Adrenal gland (tissue), 12 donors: Measurements from ENCODE around the gene WWTR1. TPM values are rescaled to one million over a fixed set of nuclear protein-coding genes. Genes with fewer than 3 reads are reported as not detected.

Experiments
- DNase-seq, 7 donors: peaks; one replicate each; pipeline ENCODE4 v3.0.0-alpha.2; 2019 to 2020
- H3K27ac ChIP-seq, 5 donors: fragments of 200-600 bp; sonication (generic) in 4 of 5; 1 replicate in 3 of 5; 2 replicates in 2 of 5; pipeline versions ENCODE4 v1.5.1 to v1.8.0; 2016 to 2020; ENCODE audit warnings: mild to moderate bottlenecking in 1 of 5
- H3K27me3 ChIP-seq: fragments of 200-600 bp; 2 replicates; pipeline ENCODE4 v1.8.0; 2021
- H3K36me3 ChIP-seq, 2 donors: fragments of 200-600 bp; replicated peaks in 1 of 2; 1 replicate in 1 of 2; 2 replicates in 1 of 2; pipeline versions ENCODE4 v1.5.1 to v1.8.0; 2018 to 2022
- H3K4me1 ChIP-seq, 2 donors: fragments of 200-600 bp; replicated peaks in 1 of 2; 1 replicate in 1 of 2; 2 replicates in 1 of 2; pipeline versions ENCODE4 v1.5.1 to v1.8.0; 2018 to 2021
- H3K4me3 ChIP-seq, 4 donors: fragments of 200-600 bp; sonication (generic) in 3 of 4; one replicate each; pipeline ENCODE4 v1.5.1; 2016 to 2018
- H3K9me3 ChIP-seq, 3 donors: fragments of 200-600 bp; sonication (generic) in 1 of 3; replicated peaks in 1 of 3; 1 replicate in 2 of 3; 2 replicates in 1 of 3; pipeline versions ENCODE4 v1.5.1 to v1.8.0; 2016 to 2021
- CTCF ChIP-seq, 6 experiments: fragments of 450-650 bp in 4 of 6; fragments of 200-600 bp in 2 of 6; sonication (generic) in 1 of 6; IDR thresholded peaks; 1 replicate in 5 of 6; 2 replicates in 1 of 6; pipeline versions ENCODE4 v1.5.1 to v1.8.0; 2016 to 2021; ENCODE audit warnings: antibody characterized with exemption in 6 of 6, mild to moderate bottlenecking in 2 of 6, moderate library complexity in 1 of 6
- POLR2A ChIP-seq, 2 donors: fragments of 450-650 bp; IDR thresholded peaks; one replicate each; pipeline ENCODE4 v1.6.1; 2017; ENCODE audit warnings: antibody characterized with exemption in 2 of 2, mild to moderate bottlenecking in 2 of 2, moderate library complexity in 1 of 2
- WGBS, 4 donors: extraction: QIAGEN DNeasy Blood & Tissue Kit in 2 of 4; methylation state at CpG; one replicate each; pipeline versions ENCODE4 v1.1.5 to v1.1.7; 2013 to 2017; 5-methylcytosine and 5-hydroxymethylcytosine counted together
- intact Hi-C, 2 donors: fragments of 100-400 bp; cut with DNase I; formaldehyde crosslinking; loops; one replicate each; pipeline versions ENCODE4 v1.14.1 to v1.15.0; 2022 to 2023
- polyA plus RNA-seq, 3 donors: library from polyadenylated mRNA; stranded (reverse); fragments of 200-250 nt in 2 of 3; fragments of 350-450 nt in 1 of 3; fragmentation: Illumina TruSeq in 1 of 3; extraction: RNeasy Lipid Tissue Mini Kit (QIAGEN cat#74804) in 1 of 3; gene quantifications; one replicate each; pipeline ENCODE4 v1.2.3, GENCODE V29; 2013 to 2014
- total RNA-seq, 9 donors: library from RNA; depleted of rRNA in 4 of 9; stranded (reverse); fragments of >200 nt in 4 of 9; fragments of 120-200 nt in 1 of 9; fragmentation: NEBNext Ultra II Directional in 1 of 9; extraction: Animal tissue kit (Norgen Biotek cat#: 25700) in 1 of 9; gene quantifications; one replicate each; pipeline versions ENCODE4 v1.1.0 to v1.2.4, GENCODE V29; 2013 to 2023
- donor health status: healthy with polysubstance abuse.
- donor health status: Bipolar disorder and iron deficiency.
- donor health status: DM: yes; HTN: yes; CAD: no.
- donor health status: DM: no; HTN: no; CAD: no.
- donor health status: DM: no; HTN: no; CAD: no.
- donor health status: DM: yes; HTN: yes; CAD: no.

WWTR1 gene
- total and polyA plus RNA-seq, 12 donors = 11.9 to 56.2 (median 35.6) TPM

- intact Hi-C loops = no loop called here
- Histone ChIP-seq H3K9me3 (no peaks in the 10 kb centered on the region), H3K27me3 (no peaks in the 10 kb centered on the region), H3K4me3 (no peak overlapping the region), H3K36me3 (no peaks in the 10 kb centered on the region), H3K27ac (no peak overlapping the region), H3K4me1 (peaks cover 0 to 24% of the 10 kb centered on the region in 2 donors)
- TF ChIP-seq CTCF (IDR thresholded peaks at IDR 0.05) = no peak
- TF ChIP-seq POLR2A (IDR thresholded peaks at IDR 0.05) = no peak
- DNase-seq = peak in 1 of 7 donors; percentile 11
- WGBS, 4 donors = 73 to 94% (median 87%) methylated on average over 1 of the region's 1 CpG
Measured at GRCh38 chr3:149620291-149621020, 37.4 kb downstream of the WWTR1 start.

GRCh38 chr3:149619136-149619535 is 38.7 kb downstream of the WWTR1 start:
- no peak overlapping the region for H3K27ac ChIP-seq
- H3K4me3 ChIP-seq = no peak overlapping the region
- intact Hi-C loops = no loop called here
- no peaks in the 10 kb centered on the region for H3K36me3 ChIP-seq
- peaks cover 0 to 21% of the 10 kb centered on the region in 2 donors for H3K4me1 ChIP-seq
- no peaks in the 10 kb centered on the region for H3K27me3 ChIP-seq
- no peaks in the 10 kb centered on the region for H3K9me3 ChIP-seq
- WGBS, 4 donors = 40 to 47% (median 44%) methylated on average over 4 of the region's 4 CpGs
- DNase-seq = no peak
- no peak for TF ChIP-seq CTCF (IDR thresholded peaks at IDR 0.05)
- TF ChIP-seq POLR2A (IDR thresholded peaks at IDR 0.05) = no peak

GRCh38 chr3:149618151-149619123 is 39.4 kb downstream of the WWTR1 start:
- 60 to 68% (median 65%) methylated on average over 15 of the region's 15 CpGs for WGBS, 4 donors
- H3K36me3 ChIP-seq = no peaks in the 10 kb centered on the region
- H3K27me3 ChIP-seq = no peaks in the 10 kb centered on the region
- DNase-seq = peak; percentile 30 to 68 (median 41)
- H3K4me3 ChIP-seq = no peak overlapping the region
- H3K27ac ChIP-seq = no peak overlapping the region
- peaks cover 0 to 21% of the 10 kb centered on the region in 2 donors for H3K4me1 ChIP-seq
- no peaks in the 10 kb centered on the region for H3K9me3 ChIP-seq
- TF ChIP-seq CTCF (IDR thresholded peaks at IDR 0.05) (no peak), POLR2A (IDR thresholded peaks at IDR 0.05) (no peak)
- intact Hi-C loops = no loop called here

GRCh38 chr3:149615731-149616221 is 42.0 kb downstream of the WWTR1 start:
- WGBS, 4 donors = 53 to 54% (median 54%) methylated on average over 6 of the region's 6 CpGs

More at GRCh38 chr3:149615731-149616221, 42.0 kb downstream of the WWTR1 start:
- no peaks in the 10 kb centered on the region for H3K9me3 ChIP-seq
- no peak for TF ChIP-seq CTCF (IDR thresholded peaks at IDR 0.05)
- no peak for TF ChIP-seq POLR2A (IDR thresholded peaks at IDR 0.05)
- peak in 2 of 7 donors; percentile 24 to 26 for DNase-seq
- no peaks in the 10 kb centered on the region for H3K36me3 ChIP-seq
- H3K4me3 ChIP-seq = no peak overlapping the region
- no peaks in the 10 kb centered on the region for H3K27me3 ChIP-seq
- H3K27ac ChIP-seq = peak overlapping the region in 2 of 5 donors; percentile 22 to 57
- intact Hi-C loops = no loop called here
- H3K4me1 ChIP-seq = peaks cover 0 to 18% of the 10 kb centered on the region in 2 donors
